ENCODE results near the gene KRT6A. TPM values are rescaled to one million over a fixed set of nuclear protein-coding genes. Genes with fewer than 3 reads are reported as not detected.
A peak's percentile ranks its signal among the peaks of the same experiment; 100 is the strongest.

KRT6A gene
- total RNA-seq, 1 experiment from 2014 or later: 0.24 TPM

DNA sequence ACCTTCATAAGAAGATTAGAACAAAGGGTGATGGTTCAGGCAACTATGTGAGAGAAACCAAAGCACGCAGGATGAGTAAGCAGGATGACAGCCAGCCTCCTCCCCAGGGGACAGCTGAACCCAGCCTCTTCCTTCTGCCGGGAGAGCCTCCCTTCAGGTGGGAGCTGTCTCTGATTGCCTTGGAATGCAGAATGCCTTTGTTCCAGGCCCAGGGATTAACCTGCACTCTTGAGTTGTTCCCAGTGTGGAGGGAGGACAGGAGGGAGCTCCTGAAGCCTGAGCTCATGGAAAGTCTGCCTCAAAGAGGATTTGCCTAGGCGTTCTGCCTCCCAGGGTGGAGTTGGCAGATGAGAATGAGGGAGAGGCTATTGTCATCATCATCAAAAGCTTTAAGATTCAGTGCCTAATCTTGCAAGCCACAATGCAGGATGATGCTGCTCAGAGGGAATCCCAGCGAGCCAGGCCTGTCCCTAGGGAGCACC, 3.6 kb upstream of the KRT6A start:
- ChIA-PET CTCF (no interaction called here), POLR2A (ENCODE audit: low non-redundant PET) (no interaction called here)
- peak; percentile 32 for DNase-seq (ENCODE audit: low spot score)
- no peaks in the 10 kb centered on the region for H3K9me3 ChIP-seq (ENCODE audit: low read depth, low read length, poor library complexity, severe bottlenecking)
- TF ChIP-seq, protein P1, sequence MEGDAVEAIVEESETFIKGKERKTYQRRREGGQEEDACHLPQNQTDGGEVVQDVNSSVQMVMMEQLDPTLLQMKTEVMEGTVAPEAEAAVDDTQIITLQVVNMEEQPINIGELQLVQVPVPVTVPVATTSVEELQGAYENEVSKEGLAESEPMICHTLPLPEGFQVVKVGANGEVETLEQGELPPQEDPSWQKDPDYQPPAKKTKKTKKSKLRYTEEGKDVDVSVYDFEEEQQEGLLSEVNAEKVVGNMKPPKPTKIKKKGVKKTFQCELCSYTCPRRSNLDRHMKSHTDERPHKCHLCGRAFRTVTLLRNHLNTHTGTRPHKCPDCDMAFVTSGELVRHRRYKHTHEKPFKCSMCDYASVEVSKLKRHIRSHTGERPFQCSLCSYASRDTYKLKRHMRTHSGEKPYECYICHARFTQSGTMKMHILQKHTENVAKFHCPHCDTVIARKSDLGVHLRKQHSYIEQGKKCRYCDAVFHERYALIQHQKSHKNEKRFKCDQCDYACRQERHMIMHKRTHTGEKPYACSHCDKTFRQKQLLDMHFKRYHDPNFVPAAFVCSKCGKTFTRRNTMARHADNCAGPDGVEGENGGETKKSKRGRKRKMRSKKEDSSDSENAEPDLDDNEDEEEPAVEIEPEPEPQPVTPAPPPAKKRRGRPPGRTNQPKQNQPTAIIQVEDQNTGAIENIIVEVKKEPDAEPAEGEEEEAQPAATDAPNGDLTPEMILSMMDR (conservative IDR thresholded peaks at IDR 0.05; ENCODE audit: low read depth, low read length): no peak
- TF ChIP-seq EZH2 (IDR thresholded peaks at IDR 0.05; ENCODE audit: borderline replicate concordance, low read depth, low read length, poor library complexity, severe bottlenecking): no peak
- BruUV-seq (replicated peaks): no TSS peak
- no peak overlapping the region for H3K4me3 ChIP-seq (ENCODE audit: low read depth, low read length, poor library complexity, severe bottlenecking)
- H3K27ac ChIP-seq (ENCODE audit: low read depth, low read length, poor library complexity, severe bottlenecking): no peak overlapping the region
- intact Hi-C loops (cut with micrococcal nuclease; ENCODE audit: unreplicated experiment): no loop called here
- H3K27me3 ChIP-seq (replicated peaks; ENCODE audit: insufficient read depth, low read depth, low read length, poor library complexity): peaks cover 8% of the 10 kb centered on the region
- no peaks in the 10 kb centered on the region for H3K36me3 ChIP-seq (ENCODE audit: insufficient read depth, low read length, poor library complexity, severe bottlenecking)
- peaks cover 12% of the 10 kb centered on the region for H3K4me1 ChIP-seq (ENCODE audit: insufficient read depth, low read length, poor library complexity, severe bottlenecking)

DNA sequence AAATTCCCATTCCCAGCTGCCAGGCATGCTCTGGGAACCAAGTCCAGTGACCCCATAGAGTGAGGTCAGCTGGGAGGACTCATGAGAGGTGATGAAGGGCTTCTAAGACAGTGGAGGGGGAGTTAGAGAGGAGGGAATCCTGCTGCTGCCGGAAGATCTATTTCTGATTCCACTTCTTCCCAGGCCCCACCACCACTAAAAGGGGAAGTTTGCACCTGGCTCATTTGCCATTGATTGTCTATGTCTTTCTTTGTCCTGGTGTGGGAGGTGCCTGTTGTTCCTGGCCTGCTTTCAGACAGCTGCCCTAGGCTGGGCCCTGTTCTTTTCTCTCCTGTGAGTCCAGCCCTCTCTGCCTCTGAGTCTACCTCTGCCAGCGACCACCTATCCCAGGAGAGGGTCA, 3.0 kb upstream of the KRT6A start:
- ChIA-PET POLR2A (ENCODE audit: low non-redundant PET) (no interaction called here), CTCF (no interaction called here)
- TF ChIP-seq EZH2 (IDR thresholded peaks at IDR 0.05; ENCODE audit: borderline replicate concordance, low read depth, low read length, poor library complexity, severe bottlenecking): no peak
- TF ChIP-seq, protein P1 (conservative IDR thresholded peaks at IDR 0.05; ENCODE audit: low read depth, low read length): no peak
- Histone ChIP-seq H3K4me3 (ENCODE audit: low read depth, low read length, poor library complexity, severe bottlenecking) (no peak overlapping the region), H3K27me3 (replicated peaks; ENCODE audit: insufficient read depth, low read depth, low read length, poor library complexity) (peaks cover 13% of the 10 kb centered on the region), H3K9me3 (ENCODE audit: low read depth, low read length, poor library complexity, severe bottlenecking) (no peaks in the 10 kb centered on the region), H3K36me3 (ENCODE audit: insufficient read depth, low read length, poor library complexity, severe bottlenecking) (no peaks in the 10 kb centered on the region), H3K4me1 (ENCODE audit: insufficient read depth, low read length, poor library complexity, severe bottlenecking) (peaks cover 12% of the 10 kb centered on the region), H3K27ac (ENCODE audit: low read depth, low read length, poor library complexity, severe bottlenecking) (no peak overlapping the region)
- intact Hi-C loops (cut with micrococcal nuclease; ENCODE audit: unreplicated experiment): no loop called here
- BruUV-seq (replicated peaks): no TSS peak
- no peak for DNase-seq (ENCODE audit: low spot score)

DNA sequence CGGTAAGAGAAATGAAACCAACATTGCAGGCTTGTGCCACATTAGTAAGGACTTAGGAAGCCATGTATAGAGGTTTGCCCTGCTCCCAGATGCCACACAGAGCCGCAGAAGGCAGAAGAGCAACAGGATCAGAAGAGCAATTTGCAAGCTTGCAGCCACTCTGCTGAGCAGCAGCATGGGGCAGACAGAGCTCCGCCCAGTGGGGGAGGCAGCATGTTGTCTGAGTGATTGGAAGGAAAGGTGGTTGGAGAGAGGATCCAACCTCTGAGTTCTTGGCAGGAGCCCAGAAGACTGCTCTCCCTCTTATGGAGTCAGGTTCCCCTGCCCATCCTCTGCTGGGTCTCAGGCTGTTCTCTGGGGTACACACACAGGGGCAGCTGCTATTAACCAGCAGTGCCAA, 2.3 kb upstream of the KRT6A start:
- Histone ChIP-seq H3K27me3 (replicated peaks; ENCODE audit: insufficient read depth, low read depth, low read length, poor library complexity) (peaks cover 17% of the 10 kb centered on the region), H3K4me3 (ENCODE audit: low read depth, low read length, poor library complexity, severe bottlenecking) (no peak overlapping the region), H3K36me3 (ENCODE audit: insufficient read depth, low read length, poor library complexity, severe bottlenecking) (no peaks in the 10 kb centered on the region), H3K27ac (ENCODE audit: low read depth, low read length, poor library complexity, severe bottlenecking) (no peak overlapping the region), H3K9me3 (ENCODE audit: low read depth, low read length, poor library complexity, severe bottlenecking) (no peaks in the 10 kb centered on the region), H3K4me1 (ENCODE audit: insufficient read depth, low read length, poor library complexity, severe bottlenecking) (peaks cover 12% of the 10 kb centered on the region)
- POLR2A ChIA-PET (ENCODE audit: low non-redundant PET): no interaction called here
- CTCF ChIA-PET: no interaction called here
- peak; percentile 19 for DNase-seq (ENCODE audit: low spot score)
- TF ChIP-seq, protein P1 (conservative IDR thresholded peaks at IDR 0.05; ENCODE audit: low read depth, low read length): no peak
- TF ChIP-seq EZH2 (IDR thresholded peaks at IDR 0.05; ENCODE audit: borderline replicate concordance, low read depth, low read length, poor library complexity, severe bottlenecking): no peak
- intact Hi-C loops (cut with micrococcal nuclease; ENCODE audit: unreplicated experiment): no loop called here
- BruUV-seq (replicated peaks): no TSS peak

All from A673 (cell line).